Measurements from ENCODE around the gene MVK. TPM values are rescaled to one million over a fixed set of nuclear protein-coding genes. Genes with fewer than 3 reads are reported as not detected.

MVK gene
- total RNA-seq, 1 donor from 2014 or later: 53.1 TPM

DNA sequence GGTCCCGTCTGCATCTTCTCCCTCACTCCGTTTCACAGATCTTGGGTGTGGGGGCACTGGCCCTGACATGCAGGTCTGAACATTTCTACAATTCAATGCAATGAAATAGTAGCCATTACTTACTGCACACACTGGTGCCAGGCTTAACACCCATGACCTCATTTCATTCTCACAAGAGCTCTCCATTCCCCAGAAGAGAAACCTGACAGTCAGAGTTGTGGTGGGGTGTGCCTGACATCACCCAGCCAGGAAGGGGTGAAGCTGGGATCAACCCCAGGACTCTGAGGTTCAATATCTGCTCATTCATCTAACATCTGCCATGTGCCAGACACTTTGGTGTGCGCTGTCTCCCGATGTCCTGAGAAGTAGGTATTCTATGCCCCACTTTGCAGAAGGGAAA lies 34.7 kb downstream of the MVK start:
- no peak for DNase-seq (ENCODE audit: low spot score in 2 of 2)
- Histone ChIP-seq H3K27me3 (no peaks in the 10 kb centered on the region), H3K4me1 (peaks cover 0 to 3% of the 10 kb centered on the region in 2 donors), H3K36me3 (no peaks in the 10 kb centered on the region), H3K9me3 (no peaks in the 10 kb centered on the region), H3K4me3 (no peak overlapping the region), H3K27ac (no peak overlapping the region)
- intact Hi-C loops (cut with DNase I): no loop called here
- TF ChIP-seq, protein P1, sequence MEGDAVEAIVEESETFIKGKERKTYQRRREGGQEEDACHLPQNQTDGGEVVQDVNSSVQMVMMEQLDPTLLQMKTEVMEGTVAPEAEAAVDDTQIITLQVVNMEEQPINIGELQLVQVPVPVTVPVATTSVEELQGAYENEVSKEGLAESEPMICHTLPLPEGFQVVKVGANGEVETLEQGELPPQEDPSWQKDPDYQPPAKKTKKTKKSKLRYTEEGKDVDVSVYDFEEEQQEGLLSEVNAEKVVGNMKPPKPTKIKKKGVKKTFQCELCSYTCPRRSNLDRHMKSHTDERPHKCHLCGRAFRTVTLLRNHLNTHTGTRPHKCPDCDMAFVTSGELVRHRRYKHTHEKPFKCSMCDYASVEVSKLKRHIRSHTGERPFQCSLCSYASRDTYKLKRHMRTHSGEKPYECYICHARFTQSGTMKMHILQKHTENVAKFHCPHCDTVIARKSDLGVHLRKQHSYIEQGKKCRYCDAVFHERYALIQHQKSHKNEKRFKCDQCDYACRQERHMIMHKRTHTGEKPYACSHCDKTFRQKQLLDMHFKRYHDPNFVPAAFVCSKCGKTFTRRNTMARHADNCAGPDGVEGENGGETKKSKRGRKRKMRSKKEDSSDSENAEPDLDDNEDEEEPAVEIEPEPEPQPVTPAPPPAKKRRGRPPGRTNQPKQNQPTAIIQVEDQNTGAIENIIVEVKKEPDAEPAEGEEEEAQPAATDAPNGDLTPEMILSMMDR (IDR thresholded peaks at IDR 0.05): no peak

DNA sequence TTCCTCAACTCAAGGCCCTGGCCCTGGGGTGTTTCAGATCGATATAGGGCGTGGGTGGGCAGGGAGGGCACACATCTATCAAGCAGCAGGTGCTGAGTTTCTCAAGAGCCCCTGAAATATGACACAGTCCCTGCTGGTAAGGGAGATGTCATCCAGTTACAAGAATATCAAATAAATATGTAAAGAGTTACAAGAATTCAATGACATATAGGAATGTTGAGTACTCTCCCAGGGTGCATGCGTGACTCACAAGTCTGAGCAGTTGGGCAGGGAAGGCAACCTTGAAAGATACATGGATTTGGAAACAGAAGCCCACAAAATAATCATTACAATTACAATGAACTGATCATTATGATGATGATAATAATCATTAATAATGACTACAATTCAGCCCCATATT lies 35.2 kb downstream of the MVK start:
- Histone ChIP-seq H3K27ac (no peak overlapping the region), H3K27me3 (no peaks in the 10 kb centered on the region), H3K9me3 (no peaks in the 10 kb centered on the region), H3K4me3 (no peak overlapping the region), H3K36me3 (no peaks in the 10 kb centered on the region), H3K4me1 (peaks cover 0 to 3% of the 10 kb centered on the region in 2 donors)
- DNase-seq (ENCODE audit: low spot score in 2 of 2): no peak
- TF ChIP-seq, protein P1 (IDR thresholded peaks at IDR 0.05): no peak
- intact Hi-C loops (cut with DNase I): no loop called here

DNA sequence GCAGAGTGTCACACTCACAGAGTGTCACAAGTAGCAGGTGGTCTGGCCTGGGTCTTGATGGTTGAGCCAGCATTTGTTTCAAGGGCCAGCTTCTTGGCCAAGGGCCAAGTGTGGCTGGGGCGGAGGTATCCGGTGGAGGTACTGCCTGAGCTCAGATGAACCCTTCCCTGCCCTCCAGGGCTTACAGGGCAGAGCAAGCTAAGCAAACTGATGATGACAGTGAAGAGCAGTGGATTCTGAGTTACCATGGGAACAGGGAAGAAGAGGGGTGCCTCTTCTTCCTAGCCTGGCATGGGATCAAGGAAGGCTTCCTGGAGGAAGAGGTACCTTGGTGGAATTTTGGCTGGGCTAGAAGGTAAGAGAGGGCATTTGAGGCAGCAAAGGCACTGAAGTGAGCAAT lies 35.7 kb downstream of the MVK start:
- DNase-seq (ENCODE audit: low spot score in 2 of 2): no peak
- Histone ChIP-seq H3K4me1 (peaks cover 0 to 3% of the 10 kb centered on the region in 2 donors), H3K9me3 (no peaks in the 10 kb centered on the region), H3K27me3 (no peaks in the 10 kb centered on the region), H3K4me3 (no peak overlapping the region), H3K27ac (no peak overlapping the region), H3K36me3 (no peaks in the 10 kb centered on the region)
- TF ChIP-seq, protein P1 (IDR thresholded peaks at IDR 0.05): no peak
- intact Hi-C loops (cut with DNase I): no loop called here

DNA sequence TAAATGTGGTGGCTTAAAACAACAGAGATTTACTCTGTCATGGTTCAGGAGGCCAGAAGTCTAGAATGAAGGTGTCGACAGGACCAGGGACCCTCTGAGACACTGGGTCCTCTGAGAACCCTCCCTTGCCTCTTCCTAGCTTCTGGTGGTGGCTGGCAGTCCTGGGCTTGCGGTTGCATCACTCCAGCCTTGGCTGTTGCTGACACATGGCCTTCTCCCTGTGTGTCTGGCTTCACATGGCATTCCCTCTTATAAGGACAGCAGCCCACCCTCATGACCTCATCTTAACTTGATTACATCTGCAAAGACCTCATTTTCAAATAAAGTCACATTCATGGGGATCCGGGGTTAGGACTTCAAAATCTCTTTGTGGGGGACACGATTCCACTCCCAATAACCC lies 36.9 kb downstream of the MVK start:
- Histone ChIP-seq H3K27ac (no peak overlapping the region), H3K4me1 (peaks cover 0 to 3% of the 10 kb centered on the region in 2 donors), H3K4me3 (no peak overlapping the region), H3K36me3 (no peaks in the 10 kb centered on the region), H3K9me3 (no peaks in the 10 kb centered on the region), H3K27me3 (no peaks in the 10 kb centered on the region)
- intact Hi-C loops (cut with DNase I): no loop called here
- TF ChIP-seq, protein P1 (IDR thresholded peaks at IDR 0.05): no peak
- DNase-seq (ENCODE audit: low spot score in 2 of 2): no peak

DNA sequence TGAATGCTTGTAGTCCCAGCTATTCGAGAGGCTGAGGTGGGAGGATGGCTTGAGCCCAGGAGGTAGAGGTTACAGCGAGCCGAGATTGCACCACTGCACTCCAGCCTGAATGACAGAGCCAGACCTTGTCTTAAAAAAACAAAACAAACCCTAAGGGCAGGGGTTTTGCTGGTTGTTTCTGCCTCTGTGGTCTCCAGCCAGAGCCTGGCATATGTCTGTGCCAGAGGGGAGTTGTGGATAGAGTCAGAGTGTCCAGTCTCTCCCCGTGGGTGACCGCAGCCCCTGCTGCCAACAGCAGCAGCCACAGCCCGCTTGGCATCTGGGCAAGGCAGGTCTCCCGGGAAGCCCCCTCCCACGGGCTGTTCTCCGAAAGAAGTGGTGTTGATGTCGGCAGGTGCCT lies 37.6 kb downstream of the MVK start:
- H3K9me3 ChIP-seq: no peaks in the 10 kb centered on the region
- no peaks in the 10 kb centered on the region for H3K27me3 ChIP-seq
- H3K4me1 ChIP-seq: peaks cover 0 to 3% of the 10 kb centered on the region in 2 donors
- no peak for DNase-seq (ENCODE audit: low spot score in 2 of 2)
- H3K27ac ChIP-seq: no peak overlapping the region
- TF ChIP-seq, protein P1 (IDR thresholded peaks at IDR 0.05): no peak
- no peaks in the 10 kb centered on the region for H3K36me3 ChIP-seq
- H3K4me3 ChIP-seq: no peak overlapping the region
- intact Hi-C loops (cut with DNase I): no loop called here

DNA sequence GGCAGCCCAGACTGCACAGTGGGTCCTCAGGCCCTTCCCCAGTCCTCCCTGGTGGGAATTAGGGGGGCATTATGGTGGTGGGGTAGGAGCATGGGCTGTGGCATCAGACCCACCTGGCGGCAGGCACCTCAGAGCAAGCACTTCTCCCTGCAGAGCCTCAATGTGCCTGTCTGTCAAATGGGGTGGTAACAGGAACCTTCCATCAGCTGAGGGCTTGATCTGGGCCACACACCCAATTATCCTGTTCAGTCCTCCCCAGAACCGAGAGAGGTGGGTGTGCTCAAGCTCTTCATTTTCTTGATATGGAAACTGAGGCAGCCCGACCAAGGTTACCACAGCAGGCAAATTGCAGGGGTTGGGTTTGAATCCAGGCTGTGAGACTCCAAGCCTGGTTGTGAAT lies 38.4 kb downstream of the MVK start:
- intact Hi-C loops (cut with DNase I): no loop called here
- Histone ChIP-seq H3K4me3 (no peak overlapping the region), H3K9me3 (no peaks in the 10 kb centered on the region), H3K27me3 (no peaks in the 10 kb centered on the region), H3K4me1 (no peaks in the 10 kb centered on the region), H3K36me3 (no peaks in the 10 kb centered on the region), H3K27ac (no peak overlapping the region)
- TF ChIP-seq, protein P1 (IDR thresholded peaks at IDR 0.05): no peak
- DNase-seq (ENCODE audit: low spot score in 2 of 2): no peak

Data from ascending aorta (tissue), 2 donors.